Coronary artery (tissue), 2 donors: ENCODE results near the gene PLEKHB1.

Experiments used
- DNase-seq: peaks from one replicate; pipeline ENCODE4 v3.0.0-alpha.2; 2017; ENCODE audit warnings: low spot score
- H3K27ac ChIP-seq, 2 donors: fragments of 200-600 bp; sonication (generic); one replicate each; pipeline ENCODE4 v1.5.1; 2016 to 2019
- H3K4me3 ChIP-seq: fragments of 200-600 bp; sonication (generic); 2 replicates; pipeline ENCODE4 v1.5.1; 2016; ENCODE audit warnings: mild to moderate bottlenecking, moderate library complexity
- CTCF ChIP-seq: fragments of 200-600 bp; sonication (generic); IDR thresholded peaks from one replicate; pipeline ENCODE4 v1.5.1; 2019; ENCODE audit warnings: antibody characterized with exemption

PLEKHB1 gene

GRCh38 chr11:73636249-73636648, 10.1 kb upstream of the PLEKHB1 start:
- Histone ChIP-seq H3K4me3 (no peak overlapping the region), H3K27ac (no peak overlapping the region)
- TF ChIP-seq CTCF, result no peak
- DNase-seq, result no peak

- Histone ChIP-seq H3K4me3 (no peak overlapping the region), H3K27ac (no peak overlapping the region)
- DNase-seq, result no peak
- TF ChIP-seq CTCF, result no peak
Observed at GRCh38 chr11:73637012-73637411, 9.4 kb upstream of the PLEKHB1 start.

- Histone ChIP-seq H3K27ac (no peak overlapping the region), H3K4me3 (no peak overlapping the region)
- no peak for TF ChIP-seq CTCF
- DNase-seq, result no peak
Observed at GRCh38 chr11:73640592-73640991, 5.8 kb upstream of the PLEKHB1 start.

GRCh38 chr11:73641668-73642067, 4.7 kb upstream of the PLEKHB1 start:
- no peak for DNase-seq
- no peak overlapping the region for H3K27ac ChIP-seq
- no peak overlapping the region for H3K4me3 ChIP-seq
- no peak for TF ChIP-seq CTCF

GRCh38 chr11:73645121-73645969, 1.0 kb upstream of the PLEKHB1 start:
- no peak overlapping the region for H3K4me3 ChIP-seq
- TF ChIP-seq CTCF, result no peak
- DNase-seq, result no peak

GRCh38 chr11:73647459-73648100, 1.2 kb downstream of the PLEKHB1 start:
- peak overlapping the region; percentile 64 for H3K4me3 ChIP-seq
- peak; percentile 93 for DNase-seq
- peak overlapping the region in 1 of 2 donors; percentile 30 for H3K27ac ChIP-seq
- no peak for TF ChIP-seq CTCF

More at GRCh38 chr11:73645121-73645969, 1.0 kb upstream of the PLEKHB1 start:
- no peak overlapping the region for H3K27ac ChIP-seq

- Histone ChIP-seq H3K27ac (no peak overlapping the region), H3K4me3 (no peak overlapping the region)
- DNase-seq, result no peak
- TF ChIP-seq CTCF, result no peak
Observed at GRCh38 chr11:73648121-73648520, 1.7 kb downstream of the PLEKHB1 start.
